Activated CD8-positive, alpha-beta T cell treated with anti-CD3 and anti-CD28 coated beads for 36 hours (primary cell): ENCODE results near the gene EBF4. TPM values are rescaled to one million over a fixed set of nuclear protein-coding genes. Genes with fewer than 3 reads are reported as not detected.

Source experiments
- ATAC-seq: fragments of 200-7000 bp; cut with Tn5 transposase; one replicate; pipeline ENCODE4 v1.10.0; 2021; ENCODE audit warnings: mild to moderate bottlenecking, moderate library complexity
- CTCF ChIA-PET: fragments of 350-600 bp; sonication (Branson Sonifier 250); formaldehyde crosslinking; loops from one replicate; lab custom pipeline; 2021; ENCODE audit warnings: antibody characterized with exemption; lab: Charles Lee
- POLR2A ChIA-PET: fragments of 350-600 bp; sonication (Branson Sonifier 250); formaldehyde crosslinking; loops from one replicate; lab custom pipeline; 2021; ENCODE audit warnings: antibody characterized with exemption; lab: Charles Lee
- DNase-seq: peaks from one replicate; pipeline ENCODE4 v3.0.0-alpha.2; 2020
- H3K27ac Mint-ChIP-seq: one replicate; pipeline ENCODE4 v1.8.0; 2021; ENCODE audit warnings: mild to moderate bottlenecking, mixed read lengths
- H3K27me3 Mint-ChIP-seq: one replicate; pipeline ENCODE4 v1.8.0; 2021; ENCODE audit warnings: mixed read lengths
- H3K36me3 Mint-ChIP-seq: one replicate; pipeline ENCODE4 v1.8.0; 2021; ENCODE audit warnings: low read depth, mixed read lengths
- H3K4me1 Mint-ChIP-seq: one replicate; pipeline ENCODE4 v1.8.0; 2021; ENCODE audit warnings: low read depth, mixed read lengths
- H3K4me3 Mint-ChIP-seq: one replicate; pipeline ENCODE4 v1.8.0; 2021; ENCODE audit warnings: mild to moderate bottlenecking, moderate library complexity, mixed read lengths
- H3K9me3 Mint-ChIP-seq: one replicate; pipeline ENCODE4 v1.8.0; 2021; ENCODE audit warnings: mixed read lengths
- intact Hi-C: fragments of 100-400 bp; cut with micrococcal nuclease; formaldehyde crosslinking; loops from one replicate; pipeline ENCODE4 v1.10.0; 2022
- total RNA-seq, 2 experiments: library from RNA; stranded (reverse); gene quantifications; one replicate each; pipeline ENCODE4 v1.2.3, GENCODE V29; 2021
- TF ChIP-seq, protein P1 (sequence below): fragments of 200-600 bp; IDR thresholded peaks from one replicate; pipeline ENCODE4 v1.8.0; 2022; ENCODE audit warnings: antibody characterized with exemption, mild to moderate bottlenecking

The EBF4 gene
- total RNA-seq, 2 experiments from 2014 or later: 1.1 to 1.2 TPM

DNA sequence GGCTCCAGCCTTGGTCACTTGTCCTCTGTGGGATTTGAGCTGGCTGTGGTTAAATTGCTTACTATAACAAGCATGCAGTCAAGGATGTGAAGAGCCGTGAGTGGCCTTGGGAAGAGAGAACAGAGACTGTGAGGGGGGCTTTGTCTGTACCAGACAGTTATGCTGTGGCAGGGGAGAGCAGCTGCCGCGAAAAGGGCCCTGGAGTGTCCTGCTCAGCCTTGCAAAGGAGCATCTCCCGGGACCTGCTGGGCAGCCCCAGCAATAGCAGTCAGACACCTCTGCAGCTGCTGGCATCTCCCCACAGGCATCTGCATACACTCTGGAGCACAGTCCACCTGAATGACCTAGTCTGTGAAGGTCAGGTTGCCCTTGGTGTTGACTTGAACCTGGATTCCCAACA, 6.3 kb downstream of the EBF4 start:
- no peak overlapping the region for H3K4me3 Mint-ChIP-seq
- POLR2A ChIA-PET: no interaction called here
- DNase-seq (no peak), ATAC-seq (no peak)
- CTCF ChIA-PET: interaction anchor here (1.0 to 4.0 kb wide), 3 partner anchors 11 to 54 kb away, joined by 3 to 15 read pairs (median 5); no protein-coding TSS in a partner anchor
- no peaks in the 10 kb centered on the region for H3K36me3 Mint-ChIP-seq
- intact Hi-C loops: no loop called here
- no peak overlapping the region for H3K27ac Mint-ChIP-seq
- no peaks in the 10 kb centered on the region for H3K9me3 Mint-ChIP-seq
- TF ChIP-seq, protein P1, sequence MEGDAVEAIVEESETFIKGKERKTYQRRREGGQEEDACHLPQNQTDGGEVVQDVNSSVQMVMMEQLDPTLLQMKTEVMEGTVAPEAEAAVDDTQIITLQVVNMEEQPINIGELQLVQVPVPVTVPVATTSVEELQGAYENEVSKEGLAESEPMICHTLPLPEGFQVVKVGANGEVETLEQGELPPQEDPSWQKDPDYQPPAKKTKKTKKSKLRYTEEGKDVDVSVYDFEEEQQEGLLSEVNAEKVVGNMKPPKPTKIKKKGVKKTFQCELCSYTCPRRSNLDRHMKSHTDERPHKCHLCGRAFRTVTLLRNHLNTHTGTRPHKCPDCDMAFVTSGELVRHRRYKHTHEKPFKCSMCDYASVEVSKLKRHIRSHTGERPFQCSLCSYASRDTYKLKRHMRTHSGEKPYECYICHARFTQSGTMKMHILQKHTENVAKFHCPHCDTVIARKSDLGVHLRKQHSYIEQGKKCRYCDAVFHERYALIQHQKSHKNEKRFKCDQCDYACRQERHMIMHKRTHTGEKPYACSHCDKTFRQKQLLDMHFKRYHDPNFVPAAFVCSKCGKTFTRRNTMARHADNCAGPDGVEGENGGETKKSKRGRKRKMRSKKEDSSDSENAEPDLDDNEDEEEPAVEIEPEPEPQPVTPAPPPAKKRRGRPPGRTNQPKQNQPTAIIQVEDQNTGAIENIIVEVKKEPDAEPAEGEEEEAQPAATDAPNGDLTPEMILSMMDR: no peak
- no peaks in the 10 kb centered on the region for H3K4me1 Mint-ChIP-seq
- peaks cover 19% of the 10 kb centered on the region for H3K27me3 Mint-ChIP-seq

DNA sequence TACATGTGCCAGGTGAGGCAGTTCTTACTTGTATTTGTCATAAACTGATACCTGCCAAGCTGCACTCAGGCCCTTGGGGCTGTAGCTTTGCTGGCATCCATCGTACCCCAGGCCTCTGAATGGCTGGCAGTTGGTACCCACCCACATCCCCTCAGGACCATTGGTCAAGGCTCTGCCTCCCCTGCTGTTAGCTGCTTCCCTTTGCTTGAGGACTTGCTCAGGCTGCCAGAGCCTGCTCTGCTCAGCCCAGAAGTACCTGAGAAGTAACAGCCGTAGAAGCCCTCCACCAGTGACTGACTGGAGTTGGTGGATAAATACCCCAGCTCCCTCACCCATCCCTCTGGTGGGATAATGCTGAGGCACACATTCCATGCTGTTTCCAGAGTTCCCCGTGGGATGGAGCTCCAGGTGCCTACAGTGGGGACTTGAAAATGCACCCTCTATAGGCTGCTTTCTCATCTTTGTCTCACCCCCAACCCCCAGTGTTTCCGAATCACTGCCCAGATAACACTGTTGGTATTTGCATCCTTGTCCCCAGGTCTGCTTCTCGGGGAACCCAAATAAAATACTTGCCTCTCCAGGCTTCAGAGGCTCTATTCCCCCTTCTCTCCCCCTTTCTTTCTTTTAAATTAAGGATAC, 7.3 kb downstream of the EBF4 start:
- ChIA-PET CTCF (interaction anchor here (1.2 to 4.0 kb wide), 3 partner anchors 12 to 52 kb away, joined by 3 to 15 read pairs (median 5); no protein-coding TSS in a partner anchor), POLR2A (interaction anchor here (0.9 to 1.5 kb wide), 2 partner anchors 12 to 34 kb away, joined by 3 to 4 read pairs; no protein-coding TSS in a partner anchor)
- DNase-seq (no peak), ATAC-seq (no peak)
- peaks cover 12% of the 10 kb centered on the region for H3K27me3 Mint-ChIP-seq
- no peaks in the 10 kb centered on the region for H3K36me3 Mint-ChIP-seq
- H3K4me3 Mint-ChIP-seq: no peak overlapping the region
- H3K4me1 Mint-ChIP-seq: no peaks in the 10 kb centered on the region
- TF ChIP-seq, protein P1: no peak
- intact Hi-C loops: no loop called here
- H3K27ac Mint-ChIP-seq: no peak overlapping the region
- H3K9me3 Mint-ChIP-seq: no peaks in the 10 kb centered on the region

DNA sequence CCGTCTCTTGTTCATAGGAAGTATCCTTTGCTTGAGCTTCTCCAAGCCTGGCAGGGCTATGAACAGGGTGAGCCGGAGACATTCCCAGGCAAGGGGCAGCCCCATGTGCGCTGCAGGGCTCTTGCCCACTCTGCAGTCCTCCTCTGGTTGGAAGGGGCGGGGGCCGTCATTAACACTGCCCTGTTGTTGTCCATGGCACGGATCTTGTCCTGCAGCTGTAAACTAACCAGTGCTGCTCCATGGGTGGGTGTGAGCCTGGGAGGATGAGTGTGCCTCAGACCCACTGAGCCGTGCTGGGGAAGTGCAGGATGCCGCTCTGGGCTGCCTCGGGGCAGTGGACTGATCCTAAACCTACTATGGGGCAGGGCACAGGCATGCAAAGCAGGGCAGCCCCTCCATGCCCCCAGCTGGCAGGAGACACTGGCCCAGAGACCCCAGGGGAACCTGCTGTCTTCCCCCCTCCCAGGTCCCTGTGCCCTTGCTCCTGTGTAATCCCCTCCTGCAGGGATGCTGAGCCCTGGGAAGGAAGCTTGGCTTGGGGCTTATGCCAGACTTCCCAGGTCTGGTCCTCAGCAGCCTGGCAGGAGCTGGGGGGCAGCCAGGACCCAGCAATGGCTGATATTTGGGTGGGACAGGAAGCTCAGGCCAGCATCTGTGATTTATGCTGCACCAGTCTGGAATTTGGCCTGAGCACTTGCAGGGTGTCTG, 8.5 kb downstream of the EBF4 start:
- DNase-seq (no peak), ATAC-seq (no peak)
- TF ChIP-seq, protein P1: no peak
- H3K4me1 Mint-ChIP-seq: no peaks in the 10 kb centered on the region
- ChIA-PET CTCF (interaction anchor here (1.7 to 2.0 kb wide), 2 partner anchors 12 to 42 kb away, joined by 4 to 6 read pairs; no protein-coding TSS in a partner anchor), POLR2A (interaction anchor here (1.5 kb wide), 1 partner anchor 36 kb away, joined by 4 read pairs; no protein-coding TSS in a partner anchor)
- peaks cover 2% of the 10 kb centered on the region for H3K27me3 Mint-ChIP-seq
- no peaks in the 10 kb centered on the region for H3K9me3 Mint-ChIP-seq
- no peak overlapping the region for H3K4me3 Mint-ChIP-seq
- intact Hi-C loops: no loop called here
- H3K27ac Mint-ChIP-seq: no peak overlapping the region
- H3K36me3 Mint-ChIP-seq: no peaks in the 10 kb centered on the region

DNA sequence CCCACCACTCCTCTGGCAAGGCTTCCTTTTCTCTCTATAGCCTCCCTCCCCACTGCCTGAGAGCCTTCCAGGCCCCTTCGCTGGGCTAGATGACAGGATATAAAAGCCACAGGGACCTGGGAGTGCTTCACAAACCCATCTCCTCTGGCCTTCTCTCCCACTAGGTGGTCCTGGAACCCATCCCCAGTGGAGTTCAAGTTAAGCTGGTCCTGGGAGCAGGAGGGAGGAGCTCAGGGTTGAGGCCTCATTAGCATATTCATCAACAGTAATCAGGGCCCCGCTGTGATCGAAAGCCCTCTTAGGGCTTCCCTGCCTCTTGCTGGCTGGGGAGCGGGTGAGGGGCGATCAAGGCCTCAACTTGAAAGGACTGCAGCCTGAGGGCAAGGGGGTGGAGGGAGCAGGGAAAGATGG, 9.1 kb downstream of the EBF4 start:
- intact Hi-C loops: no loop called here
- no peaks in the 10 kb centered on the region for H3K36me3 Mint-ChIP-seq
- H3K9me3 Mint-ChIP-seq: no peaks in the 10 kb centered on the region
- H3K4me3 Mint-ChIP-seq: no peak overlapping the region
- ChIA-PET CTCF (interaction anchor here (1.7 to 2.0 kb wide), 2 partner anchors 12 to 42 kb away, joined by 4 to 6 read pairs; no protein-coding TSS in a partner anchor), POLR2A (no interaction called here)
- TF ChIP-seq, protein P1: no peak
- H3K27ac Mint-ChIP-seq: no peak overlapping the region
- no peaks in the 10 kb centered on the region for H3K27me3 Mint-ChIP-seq
- DNase-seq: no peak
- H3K4me1 Mint-ChIP-seq: no peaks in the 10 kb centered on the region
- no peak for ATAC-seq
